ENCODE measurements around the gene RPL15.

Gene RPL15

DNA sequence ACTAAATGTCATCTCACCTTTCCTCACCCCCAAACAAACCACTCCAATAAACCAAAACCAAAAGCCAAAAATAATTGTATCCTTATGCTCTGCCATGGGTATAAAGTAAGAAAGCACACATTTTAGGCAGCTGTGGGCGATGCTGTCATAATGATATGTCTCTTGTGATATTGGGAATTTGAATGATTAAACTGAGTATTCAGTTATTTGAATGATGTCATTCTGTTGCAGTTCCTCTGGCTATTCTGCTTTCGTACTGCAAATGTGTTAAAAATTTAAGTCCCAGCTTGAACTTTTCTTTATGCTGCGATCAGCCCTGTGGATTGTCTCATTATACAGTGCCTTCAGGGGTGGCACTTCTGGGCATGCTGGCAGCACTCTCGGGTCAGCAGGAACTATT lies 17.3 kb downstream of the RPL15 start:
- no peak for DNase-seq

DNA sequence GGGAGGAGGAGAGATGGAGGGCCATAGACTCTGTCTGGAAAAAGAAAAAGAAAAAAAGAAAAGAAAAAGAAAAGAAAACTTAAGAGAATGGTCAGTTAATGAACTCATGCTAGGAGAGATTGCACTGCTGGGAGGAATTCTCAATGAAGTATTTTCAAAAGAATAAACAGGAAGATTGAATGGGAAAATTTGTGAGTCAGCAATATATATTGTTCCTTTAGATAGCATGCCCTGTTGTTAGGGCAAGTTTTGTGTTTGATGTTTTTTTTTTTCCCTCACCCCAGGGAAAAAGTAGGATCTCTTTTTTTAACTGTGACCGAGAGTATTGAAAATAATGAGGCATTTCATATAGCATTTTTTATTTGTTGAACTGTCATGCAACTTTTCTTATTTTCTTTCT lies 20.4 kb downstream of the RPL15 start:
- no peak for DNase-seq

DNA sequence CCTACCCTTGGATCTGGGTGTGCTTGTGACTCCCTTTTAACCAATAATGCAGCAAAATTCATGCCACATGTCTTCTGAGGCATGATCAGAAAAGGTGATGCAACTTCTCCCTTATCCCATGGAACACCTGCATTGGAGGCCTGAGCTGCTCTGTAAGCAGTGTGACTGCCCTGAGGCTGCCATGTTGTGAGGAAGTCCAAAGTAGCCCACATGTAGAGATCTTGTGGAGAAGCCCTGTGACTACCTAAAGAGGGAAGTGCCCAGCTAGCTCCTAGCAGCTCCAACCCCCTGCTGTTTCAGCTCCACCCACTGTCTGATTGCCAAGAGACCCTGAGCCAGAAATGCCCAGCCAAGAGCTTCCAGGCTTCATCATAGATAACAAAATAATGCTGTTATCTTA lies 21.8 kb downstream of the RPL15 start:
- no peak for DNase-seq

DNA sequence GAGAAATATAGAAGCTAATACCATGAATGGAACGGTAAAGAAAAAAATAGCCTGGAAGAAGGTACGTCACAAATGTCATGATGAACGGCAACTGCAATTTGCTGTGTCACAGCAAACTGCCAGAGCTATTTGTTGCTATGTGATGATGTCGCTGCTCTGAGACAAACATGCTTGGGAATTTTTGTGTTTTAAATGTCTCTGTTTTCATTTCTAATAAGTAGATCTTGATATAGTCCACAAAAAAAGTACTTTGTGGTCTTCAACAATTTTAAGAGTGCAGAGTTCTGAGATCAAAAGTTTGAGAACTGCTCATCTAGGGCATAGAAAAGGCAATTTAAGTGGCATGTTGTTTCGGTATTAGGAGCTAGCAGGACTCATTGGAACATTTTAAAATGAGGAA lies 23.8 kb downstream of the RPL15 start:
- no peak for DNase-seq

DNA sequence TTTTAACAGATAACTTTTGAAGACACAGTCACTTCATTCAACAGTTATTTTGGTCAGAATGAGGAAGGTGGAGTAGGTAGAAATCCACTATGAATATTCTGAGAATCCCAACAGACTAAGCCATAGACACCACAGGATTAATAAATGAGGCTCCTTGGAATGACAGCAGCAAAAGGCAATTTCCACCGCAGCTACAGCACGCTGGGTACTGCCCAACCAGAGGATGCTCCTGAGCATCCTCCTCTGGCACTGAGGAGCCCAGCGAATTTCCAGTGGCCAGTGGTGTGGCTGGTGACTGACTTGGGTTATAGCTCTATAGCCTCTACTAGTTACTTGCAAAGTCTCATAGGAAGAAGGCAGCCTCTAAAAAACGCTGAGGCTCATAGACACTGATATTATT lies 24.5 kb downstream of the RPL15 start:
- DNase-seq, result no peak

DNA sequence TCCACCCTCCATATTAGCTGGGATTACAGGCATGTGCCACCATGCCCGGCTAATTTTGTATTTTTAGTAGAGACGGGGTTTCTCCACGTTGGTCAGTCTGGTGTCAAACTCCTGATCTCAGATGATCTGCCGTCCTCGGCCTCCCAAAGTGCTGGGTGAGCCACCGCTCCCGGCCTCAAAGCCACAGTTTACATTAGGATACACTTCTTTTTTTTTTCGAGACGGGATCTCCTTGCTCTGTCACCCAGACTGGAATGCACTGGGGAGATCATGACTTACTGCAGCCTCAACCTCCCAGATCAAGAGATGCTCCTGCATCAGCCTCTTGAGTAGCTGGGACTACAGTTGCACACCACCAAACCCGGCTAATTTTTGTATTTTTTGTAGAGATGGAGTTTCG lies 25.6 kb downstream of the RPL15 start:
- no peak for DNase-seq

DNA sequence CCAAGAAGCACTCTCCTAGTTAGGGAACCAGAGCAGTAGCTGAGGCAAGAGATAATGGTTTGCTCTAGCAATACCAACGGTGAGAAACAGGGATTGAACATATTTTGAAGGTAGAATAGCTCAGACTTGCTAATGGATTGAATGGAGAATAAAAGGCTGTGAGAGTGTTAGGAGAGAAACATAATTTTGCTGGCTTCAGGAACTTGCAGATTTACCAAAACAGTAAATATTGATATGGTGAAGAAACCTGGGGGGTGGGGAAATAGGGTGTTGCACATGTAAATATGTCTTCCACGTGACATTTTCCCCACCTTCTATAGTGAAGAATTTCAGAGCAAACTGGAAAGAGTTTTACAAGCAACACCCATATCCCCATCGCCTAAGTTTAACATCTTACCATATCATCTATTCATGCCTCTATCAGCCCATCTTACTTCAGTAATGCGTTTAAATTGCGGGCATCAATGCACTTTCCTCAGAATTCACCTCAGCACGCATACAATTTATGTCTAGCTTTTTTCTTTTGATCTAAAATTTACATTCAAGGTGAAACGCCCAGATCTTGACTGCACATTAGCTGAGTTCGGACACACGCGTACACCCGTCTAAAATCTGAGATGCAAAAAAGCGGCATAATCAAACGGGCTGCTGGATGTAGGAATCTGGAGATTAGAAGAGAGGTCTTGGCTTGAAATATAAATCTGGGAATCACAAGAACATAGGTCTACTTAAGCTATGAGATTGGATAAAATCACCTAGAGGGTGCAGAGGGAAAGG lies 27.3 kb downstream of the RPL15 start:
- DNase-seq, result no peak

DNA sequence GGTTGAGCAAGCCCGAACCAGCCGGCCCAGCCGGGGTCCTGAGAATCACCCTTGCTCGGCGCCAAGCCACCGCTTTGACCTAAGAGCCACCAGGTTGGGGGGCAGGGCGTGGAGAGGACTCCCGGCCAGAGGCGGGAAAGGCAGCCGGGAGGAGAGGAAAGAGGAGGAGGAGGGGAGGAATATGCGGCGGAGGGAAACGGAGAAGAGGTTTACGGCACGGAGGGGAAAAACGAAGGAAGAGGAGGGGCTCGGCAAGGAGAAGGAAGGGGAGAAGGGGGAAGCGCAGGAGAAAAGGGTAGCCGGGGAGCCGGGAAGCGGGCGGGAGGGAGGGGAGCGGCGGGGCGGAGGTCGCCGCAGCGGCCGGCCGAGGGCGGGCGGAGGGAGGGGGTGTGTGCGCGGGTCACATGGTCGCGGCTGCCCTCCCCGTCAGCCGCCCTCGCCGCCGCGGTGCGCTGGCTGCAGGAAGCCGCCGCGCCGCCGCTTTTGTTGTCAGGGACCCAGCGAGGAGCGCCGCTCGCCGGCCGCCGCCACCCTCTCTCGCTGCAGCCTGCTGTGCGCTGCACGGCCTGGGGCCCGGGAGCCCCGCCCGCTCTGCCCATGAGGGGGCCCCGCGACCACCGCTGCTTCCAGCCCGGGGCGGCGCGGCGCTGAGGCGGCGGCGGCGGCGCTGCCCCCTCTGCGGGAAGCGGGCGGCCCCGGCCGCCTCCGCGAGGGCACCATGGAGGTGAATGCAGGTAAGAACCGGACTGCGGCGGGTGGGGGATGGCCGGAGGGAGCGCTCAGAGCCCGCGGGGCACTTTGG lies 28.1 kb downstream of the RPL15 start, which contains the start of gene NR1D2:
Gene NR1D2 (plus strand): TSS at position 426 of the 802 bp plus-strand sequence. CDS start 293 bp downstream, at position 719.
- DNase-seq, result peak; percentile 80 to 81

DNA sequence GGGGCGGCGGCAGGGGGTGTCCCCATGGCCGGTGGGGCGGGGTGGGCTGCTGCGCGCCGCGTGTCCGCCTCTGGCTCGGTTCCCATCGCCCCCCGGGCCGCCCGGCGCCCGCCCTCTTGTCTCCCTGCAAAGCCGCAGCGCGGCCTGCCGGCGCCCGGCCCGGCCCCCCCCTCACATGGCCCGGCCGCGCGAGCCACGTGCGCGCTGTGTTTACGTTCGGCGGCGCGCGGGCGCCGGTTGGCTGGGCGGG lies 28.7 kb downstream of the RPL15 start:
- DNase-seq, result no peak

DNA sequence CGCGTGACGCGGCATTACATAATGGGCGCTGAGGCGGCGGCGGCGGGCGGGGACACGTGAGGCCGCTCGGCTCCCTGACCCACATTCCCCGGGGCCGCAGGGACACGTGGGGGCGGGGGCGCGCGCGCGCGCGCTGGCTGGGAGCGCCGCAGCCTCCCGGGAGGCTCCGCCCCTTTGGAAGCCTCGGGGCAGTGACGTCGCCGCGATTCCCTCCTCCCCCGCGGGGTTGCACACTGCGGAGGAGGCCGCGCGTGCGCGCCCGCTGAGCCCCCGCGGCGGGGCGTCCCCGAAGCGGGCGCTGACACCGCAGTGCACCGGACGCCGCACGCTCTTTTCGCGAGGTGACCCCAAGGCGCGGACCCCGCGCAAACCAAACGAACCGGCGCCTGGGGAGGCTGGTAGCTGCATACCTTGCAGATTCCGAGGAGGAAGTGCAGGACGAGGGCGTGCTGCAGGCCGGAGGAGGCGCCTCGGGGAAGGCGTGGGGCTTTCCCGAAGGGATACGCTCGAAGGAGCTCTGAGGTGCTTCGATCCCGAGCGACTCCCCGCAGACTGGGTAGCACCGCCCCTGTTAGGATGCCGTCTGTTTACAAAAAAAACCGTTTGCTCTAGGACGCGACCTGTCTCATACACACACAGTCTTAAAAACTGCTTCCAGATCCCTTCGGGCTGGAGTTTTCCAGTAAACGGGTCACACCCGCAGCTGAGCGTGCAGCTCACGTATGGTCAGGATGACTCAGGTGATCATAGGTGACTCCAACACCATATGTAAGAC lies 29.2 kb downstream of the RPL15 start:
- peak; percentile 95 to 96 for DNase-seq

DNA sequence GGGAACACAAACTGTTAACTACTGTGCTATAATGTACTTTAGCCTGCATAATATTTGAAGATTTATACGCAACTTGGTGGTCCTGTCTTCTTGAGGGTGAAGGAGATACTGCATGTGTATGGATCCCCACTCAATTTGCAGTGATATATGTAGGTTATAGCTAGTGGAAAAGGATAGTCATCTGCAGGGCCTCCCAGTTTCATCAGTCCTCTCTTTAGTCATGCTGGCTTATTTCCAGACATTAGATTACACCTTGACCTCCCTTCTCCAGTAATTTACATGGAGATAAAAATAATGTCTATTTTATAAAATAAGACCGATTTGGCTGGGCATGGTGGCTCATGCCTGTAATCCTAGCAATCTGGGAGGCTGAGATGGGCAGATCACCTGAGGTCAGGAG lies 31.8 kb downstream of the RPL15 start:
- no peak for DNase-seq

DNA sequence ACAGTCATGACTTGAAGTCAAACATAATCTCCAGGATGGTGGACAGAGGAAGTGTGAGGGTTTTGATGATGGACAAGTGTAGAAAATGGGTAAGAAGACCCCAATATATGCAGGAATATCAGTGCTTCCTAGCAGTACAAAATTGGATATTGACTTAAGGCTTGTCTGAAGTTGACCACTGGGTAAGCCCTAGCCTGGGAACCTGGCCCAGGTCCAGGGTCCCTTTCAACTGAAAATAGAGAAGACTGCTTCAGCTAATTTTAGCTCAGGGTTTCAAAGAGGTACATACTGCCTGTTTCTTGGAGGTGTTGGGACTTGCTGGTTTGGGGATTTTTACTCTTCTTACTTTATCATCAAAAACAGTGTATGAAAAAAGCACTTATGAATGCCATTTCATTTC lies 32.9 kb downstream of the RPL15 start:
- DNase-seq, result peak in 1 of 2 experiments; percentile 19

DNA sequence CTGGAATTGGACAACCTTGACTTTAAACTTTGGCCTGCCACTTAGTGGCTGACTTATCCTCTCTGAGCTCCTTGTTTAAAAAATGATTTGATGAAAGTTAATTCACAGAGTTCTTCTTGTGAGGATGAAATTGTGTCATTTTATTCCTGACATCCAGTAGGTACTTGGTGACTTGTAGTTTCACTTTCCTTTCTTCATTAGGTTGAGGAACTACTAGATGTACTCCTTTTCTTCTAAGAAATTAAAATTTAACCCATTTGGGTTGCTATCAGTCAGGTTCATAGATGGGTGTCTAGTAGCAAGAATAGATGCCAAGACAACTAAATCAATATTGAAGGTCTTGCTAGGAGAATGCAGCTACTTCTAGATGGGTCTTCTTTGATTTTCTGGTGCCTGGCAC lies 33.4 kb downstream of the RPL15 start:
- DNase-seq, result no peak

DNA sequence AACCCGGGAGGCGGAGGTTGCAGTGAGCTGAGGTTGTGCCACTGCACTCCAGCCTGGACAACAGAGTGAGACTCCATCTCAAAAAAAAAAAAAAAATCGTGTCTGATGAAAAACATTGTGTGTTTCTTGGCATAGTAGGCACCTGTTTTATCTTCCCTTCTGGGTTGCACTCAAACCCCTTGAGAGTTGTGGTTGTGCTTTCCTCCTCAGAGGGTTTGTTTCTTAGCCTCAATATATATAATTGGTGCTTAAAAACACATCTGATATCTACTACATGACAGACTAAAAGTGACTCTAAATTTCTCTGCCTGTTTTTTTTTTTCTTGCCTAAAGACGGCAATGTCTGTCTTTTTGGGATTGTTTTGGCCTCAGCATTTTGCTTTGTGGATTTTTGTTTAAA lies 35.7 kb downstream of the RPL15 start:
- no peak for DNase-seq

DNA sequence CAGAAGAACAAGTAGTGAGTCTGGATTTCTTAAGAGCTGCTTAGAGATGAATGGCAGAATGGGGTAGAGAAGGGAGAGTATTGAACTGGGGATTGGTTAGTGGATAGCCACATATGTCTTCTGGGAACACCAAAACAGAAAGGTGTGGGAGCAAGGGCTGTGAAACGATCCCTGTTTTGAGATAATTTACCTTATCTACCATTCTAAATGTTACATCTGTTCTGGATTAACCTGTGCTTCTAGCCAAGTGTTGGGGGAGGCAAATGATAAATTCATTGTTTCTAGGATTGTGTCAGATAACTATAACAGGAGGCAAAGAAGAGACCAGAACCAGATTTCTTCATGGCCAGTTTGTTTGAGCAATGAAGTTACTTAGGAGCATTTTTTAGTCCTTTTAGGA lies 36.6 kb downstream of the RPL15 start:
- no peak for DNase-seq

DNA sequence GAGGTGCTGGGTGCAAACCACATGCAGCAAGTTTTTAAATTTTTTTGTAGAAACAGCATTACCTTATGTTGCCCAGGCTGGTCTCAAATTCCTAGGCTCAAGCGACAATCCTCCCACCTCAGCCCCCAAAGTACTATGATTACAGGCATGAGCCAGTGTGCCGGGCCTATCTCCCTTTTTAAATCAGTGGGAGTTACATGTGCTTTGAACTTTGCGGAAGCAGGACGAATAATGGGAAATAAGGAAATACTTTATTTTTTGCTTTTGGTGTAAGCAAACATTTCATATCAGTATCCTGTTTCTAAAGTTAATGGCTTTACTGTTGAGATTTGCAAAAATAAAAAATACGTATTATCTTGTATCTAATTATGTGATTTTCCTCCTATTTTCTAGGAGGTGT lies 37.2 kb downstream of the RPL15 start:
- DNase-seq, result no peak

DNA sequence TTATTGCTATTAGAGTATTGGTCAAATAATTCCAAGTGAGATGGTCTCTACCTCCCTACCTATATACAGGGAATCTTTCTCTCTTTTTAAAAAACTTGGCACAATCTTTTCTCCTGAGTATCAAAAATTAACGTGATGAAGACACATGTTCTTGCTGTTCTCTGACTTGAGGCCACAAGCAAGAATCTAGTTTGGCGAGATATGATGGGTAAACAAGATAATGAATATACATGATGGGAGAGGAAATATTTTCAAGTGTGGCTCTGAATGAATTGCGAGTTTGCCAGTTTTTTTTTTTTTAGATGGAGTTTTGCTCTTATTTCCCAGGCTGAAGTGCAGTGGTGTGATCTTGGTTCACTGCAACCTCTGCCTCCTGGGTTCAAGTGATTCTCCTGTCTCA lies 39.8 kb downstream of the RPL15 start:
- no peak for DNase-seq

DNA sequence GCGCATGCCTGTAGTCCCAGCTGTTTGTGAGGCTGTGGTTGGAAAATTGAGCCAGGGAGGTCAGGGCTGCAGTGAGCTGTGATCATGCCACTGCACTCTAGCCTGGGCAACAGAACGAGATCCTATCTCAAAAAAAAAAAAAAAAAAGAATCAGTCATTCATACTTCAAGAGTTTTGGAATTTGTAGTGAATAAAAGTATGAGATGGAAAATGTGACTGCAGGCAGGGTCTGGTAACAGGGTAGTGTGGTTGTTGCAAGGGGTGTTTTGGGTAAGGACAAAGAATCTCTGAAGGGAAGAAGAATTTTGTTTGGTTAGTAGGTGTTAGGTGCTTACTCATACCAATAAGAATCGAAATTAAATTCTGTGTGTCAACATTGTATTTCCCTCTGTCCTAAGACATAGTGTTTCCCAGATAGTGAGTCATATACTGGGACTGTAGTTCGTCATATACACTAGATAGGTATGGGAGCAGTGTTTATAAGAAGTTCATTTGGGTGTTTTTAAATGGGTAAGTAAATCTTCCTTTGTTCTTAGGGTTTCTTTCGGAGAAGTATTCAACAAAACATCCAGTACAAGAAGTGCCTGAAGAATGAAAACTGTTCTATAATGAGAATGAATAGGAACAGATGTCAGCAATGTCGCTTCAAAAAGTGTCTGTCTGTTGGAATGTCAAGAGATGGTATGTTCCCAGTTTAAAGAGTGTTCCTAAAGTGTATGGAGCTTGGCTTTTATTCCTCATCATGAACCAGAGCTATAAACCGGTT lies 42.4 kb downstream of the RPL15 start:
- DNase-seq, result no peak

DNA sequence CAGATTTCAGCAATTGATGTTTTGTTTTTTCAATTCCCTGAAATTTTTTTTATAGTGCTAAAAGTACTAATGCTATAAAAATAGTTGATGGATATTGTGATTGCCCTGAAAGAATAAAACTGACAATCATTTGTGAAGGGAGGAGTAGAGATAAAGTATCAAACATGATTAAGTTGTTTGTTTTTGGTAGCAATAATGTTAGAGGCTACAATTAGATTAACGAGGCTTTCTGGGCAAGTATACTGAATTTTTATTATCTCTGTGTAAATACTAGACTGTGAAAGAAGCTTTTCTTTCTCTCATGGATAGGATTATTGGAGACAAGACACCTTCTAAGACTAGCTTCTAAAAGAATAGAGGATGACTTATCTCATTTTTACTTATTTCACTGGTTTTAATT lies 43.7 kb downstream of the RPL15 start:
- DNase-seq, result peak in 1 of 2 experiments; percentile 59

DNA sequence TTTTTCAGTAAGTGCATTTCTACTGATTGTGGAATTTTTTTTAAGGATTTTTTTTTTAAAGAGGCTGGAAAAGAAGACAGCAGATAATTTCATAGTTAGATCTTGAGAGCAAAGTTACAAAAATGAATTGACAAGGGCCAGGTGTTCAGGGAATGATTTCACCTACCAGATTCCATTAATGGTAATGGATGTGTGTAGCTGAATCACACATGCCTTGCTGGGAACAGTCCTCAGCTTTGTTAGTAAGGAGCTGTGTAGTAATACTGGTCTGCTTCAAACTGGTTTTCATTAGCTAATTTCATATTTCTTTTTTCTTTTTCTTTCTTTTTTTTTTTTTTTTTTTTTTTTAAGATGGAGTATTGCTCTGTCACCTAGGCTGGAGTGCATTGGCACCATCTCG lies 44.1 kb downstream of the RPL15 start:
- DNase-seq, result no peak

DNA sequence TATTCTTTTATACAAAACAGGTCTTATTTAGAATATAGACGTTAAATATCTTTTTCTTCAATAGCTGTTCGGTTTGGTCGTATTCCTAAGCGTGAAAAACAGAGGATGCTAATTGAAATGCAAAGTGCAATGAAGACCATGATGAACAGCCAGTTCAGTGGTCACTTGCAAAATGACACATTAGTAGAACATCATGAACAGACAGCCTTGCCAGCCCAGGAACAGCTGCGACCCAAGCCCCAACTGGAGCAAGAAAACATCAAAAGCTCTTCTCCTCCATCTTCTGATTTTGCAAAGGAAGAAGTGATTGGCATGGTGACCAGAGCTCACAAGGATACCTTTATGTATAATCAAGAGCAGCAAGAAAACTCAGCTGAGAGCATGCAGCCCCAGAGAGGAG lies 45.0 kb downstream of the RPL15 start:
- DNase-seq, result no peak

DNA sequence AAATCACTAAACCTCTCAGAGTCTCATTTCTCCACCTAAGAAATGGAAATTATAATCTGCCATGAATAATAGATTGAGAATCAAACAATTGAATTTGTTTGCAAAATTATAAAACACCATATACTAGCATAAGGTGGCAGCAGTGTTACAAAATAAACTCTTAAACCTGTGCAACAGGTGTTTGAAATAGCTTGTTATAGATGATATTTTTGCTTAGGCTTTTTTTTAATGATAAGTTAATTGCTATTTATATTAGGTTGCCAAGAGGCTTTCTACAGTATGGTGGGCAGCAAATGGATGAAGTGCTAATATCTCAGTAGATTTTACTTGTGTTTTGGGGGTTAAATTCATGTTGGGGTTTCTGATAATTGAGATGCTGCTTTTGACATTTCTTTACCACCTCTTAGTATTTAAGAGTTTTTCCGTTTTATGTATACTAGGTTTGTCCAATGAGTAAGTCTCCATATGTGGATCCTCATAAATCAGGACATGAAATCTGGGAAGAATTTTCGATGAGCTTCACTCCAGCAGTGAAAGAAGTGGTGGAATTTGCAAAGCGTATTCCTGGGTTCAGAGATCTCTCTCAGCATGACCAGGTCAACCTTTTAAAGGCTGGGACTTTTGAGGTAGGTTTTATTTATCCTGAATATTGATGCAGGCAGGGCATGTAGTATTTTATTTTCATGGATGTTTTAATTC lies 47.8 kb downstream of the RPL15 start:
- DNase-seq, result no peak

Measured in NCI-H2081 (cell line).